Activated gamma-delta T cell treated with Interleukin-2 at 50 U/mL for 16 hours (primary cell): ENCODE data around the gene SEPTIN14.
"Not testable (repeated sequence)": the region's sequence is repeated elsewhere in the genome, so short reads cannot be mapped to it uniquely, and the experiment has no call there.

ENCODE experiments used
- DNase-seq: peaks from one replicate; pipeline ENCODE4 v3.0.0-alpha.2; 2020

The SEPTIN14 gene

DNA sequence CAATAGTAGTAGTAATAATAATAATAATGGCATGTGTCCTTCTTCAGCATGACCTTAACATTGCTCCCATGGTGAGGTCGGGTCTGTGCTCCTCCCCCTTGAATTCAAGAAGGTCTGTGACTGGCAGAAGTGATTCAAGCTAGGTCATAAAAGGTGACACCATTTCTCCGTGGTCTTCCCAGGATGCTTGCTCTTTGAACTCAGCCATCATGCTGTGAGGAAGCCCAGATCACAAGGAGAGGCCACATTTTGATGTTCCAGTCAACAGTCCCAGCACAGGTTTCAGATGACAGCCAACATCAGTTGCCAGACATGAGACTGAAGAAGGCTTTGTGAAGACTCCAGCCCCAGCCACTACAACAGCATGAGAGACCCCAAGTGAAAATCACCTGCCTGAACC lies 83.9 kb downstream of the SEPTIN14 start:
- no peak for DNase-seq

DNA sequence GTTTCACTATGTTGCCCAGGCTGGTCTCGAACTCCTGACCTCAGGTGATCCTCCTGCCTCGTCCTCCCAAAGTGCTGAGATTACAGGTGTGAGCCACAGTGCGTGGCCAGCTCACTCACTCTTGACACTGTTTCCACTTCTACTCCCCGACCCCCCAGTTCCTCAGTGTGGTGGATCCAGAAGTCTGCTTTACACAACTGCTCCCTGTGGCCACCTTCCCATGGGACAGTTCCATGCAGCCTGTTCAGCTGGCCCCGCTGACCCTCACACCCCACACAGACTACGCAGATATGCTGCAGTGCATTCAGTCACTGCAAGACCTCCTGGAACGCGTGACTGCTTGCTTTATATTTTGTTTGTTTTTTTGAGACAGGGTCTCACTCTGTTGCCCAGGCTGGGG lies 86.4 kb downstream of the SEPTIN14 start:
- DNase-seq = no peak

DNA sequence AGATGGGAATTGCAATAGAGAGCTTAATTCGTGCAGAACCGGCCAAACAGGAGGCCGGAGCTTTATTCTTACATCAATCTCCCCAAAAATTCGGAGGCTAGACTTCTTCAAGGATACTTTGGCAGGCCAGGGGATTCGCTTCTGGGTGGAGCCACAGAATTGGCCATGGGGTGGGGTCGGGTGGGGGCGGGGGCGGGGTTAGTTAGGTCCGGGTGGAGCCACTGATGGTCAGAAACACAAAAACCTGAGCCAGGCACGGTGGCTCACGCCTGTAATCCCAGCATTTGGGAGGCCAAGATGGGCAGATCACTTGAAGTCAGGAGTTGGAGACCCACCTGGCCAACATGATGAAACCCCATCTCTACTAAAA lies 87.5 kb downstream of the SEPTIN14 start:
- no peak for DNase-seq

DNA sequence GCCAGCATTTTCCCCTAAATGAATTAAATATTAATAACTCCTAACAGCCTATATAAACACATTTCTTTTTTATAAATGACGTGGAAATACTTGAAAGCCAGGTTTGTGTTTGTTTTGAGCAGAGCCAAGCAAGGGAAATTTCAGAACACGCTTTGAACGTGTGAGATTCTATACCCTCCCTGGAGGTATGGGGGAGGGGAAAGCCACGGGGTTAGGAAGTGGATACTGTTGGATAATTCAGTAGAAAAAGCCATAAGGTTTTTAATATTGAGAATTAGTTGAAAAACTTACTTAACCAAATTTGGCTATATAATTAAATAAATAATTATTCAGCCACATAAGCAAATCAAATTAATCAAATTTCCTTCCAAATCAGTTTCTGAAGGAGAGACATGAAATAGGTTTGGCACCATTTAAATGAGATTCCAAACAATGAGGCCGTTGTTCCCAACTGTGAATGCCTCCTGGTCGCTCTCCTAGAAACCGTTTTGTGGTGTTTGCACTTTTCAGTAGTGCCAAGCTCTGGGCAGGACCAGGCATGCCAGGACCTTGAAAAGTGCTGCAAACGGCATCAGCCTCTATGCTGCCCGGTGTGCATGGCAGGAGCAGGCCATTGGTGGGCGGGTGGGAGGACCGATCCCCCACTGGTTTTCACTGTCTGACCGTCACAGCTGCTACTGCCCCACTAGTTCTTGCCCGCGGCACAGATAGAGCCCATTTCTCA lies 88.1 kb downstream of the SEPTIN14 start:
- DNase-seq = no peak

DNA sequence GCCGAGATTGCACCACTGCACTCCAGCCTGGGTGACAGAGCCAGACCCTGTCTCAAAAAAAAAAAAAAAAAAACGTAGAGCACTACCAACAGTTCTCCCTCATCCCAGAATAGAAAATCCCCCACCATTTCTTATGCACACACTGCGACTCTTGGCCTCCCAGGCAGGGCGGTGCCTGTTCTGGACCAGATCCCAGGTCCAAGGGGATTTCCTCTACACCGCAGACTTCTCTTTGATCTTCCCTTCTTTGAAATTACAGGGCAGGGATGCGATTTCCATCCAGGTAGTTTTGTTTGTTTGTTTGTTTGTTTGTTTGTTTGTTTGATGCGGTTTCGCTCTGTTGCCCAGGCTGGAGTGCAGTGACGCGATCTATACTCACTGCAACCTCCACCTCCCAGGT lies 91.8 kb downstream of the SEPTIN14 start:
- no peak for DNase-seq

DNA sequence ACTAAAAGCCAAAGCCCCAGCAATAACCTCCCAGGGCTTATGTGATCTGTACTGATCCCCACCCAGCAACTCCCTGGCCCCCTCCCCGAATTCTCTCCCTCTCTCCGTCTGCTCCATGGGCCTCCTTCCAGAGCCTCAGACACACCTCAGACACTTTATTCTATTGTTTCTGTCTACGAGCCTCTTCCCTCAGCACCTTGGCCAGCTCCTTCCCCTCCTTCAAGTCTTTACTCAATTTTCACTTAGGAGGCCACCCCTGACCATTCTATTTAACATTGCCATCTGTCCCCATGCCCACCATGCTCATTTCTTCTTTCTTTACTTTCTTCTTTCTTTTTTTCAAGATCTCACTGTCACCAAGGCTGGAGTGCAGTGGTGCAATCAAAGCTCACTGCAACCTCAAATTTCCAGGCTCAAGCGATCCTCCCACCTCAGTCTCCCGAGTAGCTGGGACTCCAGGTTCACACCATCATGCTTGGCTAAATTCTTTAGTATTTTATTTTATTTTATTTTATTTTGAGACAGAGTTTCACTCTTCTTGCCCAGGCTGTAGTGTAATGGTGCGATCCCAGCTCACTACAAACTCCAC lies 109.2 kb downstream of the SEPTIN14 start:
- DNase-seq = not testable (repeated sequence)

DNA sequence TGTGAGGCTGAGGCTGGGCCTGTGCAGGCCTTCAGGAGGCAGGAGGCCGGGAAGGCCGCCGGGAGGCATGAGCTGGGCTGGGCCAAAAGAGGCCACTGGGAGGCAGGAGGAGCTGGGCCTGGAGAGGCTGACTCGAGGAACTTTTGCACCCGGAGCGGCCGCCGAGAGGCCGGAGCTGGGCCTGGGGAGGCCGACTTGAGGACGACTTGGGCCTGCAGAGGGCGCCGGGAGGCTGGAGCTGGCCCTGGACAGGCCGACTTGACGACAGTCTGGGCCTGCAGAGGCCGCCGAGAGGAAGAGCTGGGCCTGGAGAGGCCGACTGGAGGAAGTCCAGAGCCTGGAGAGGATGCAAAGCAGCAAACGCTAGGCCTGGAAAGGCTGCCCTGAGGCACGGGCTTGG lies 117.8 kb downstream of the SEPTIN14 start:
- DNase-seq = not testable (repeated sequence)
